A549 treated with dexamethasone at 1 μM for 4 hours (cell line): ENCODE results near the gene PM20D1. TPM values are rescaled to one million over a fixed set of nuclear protein-coding genes. Genes with fewer than 3 reads are reported as not detected.

ENCODE experiments used
- total RNA-seq: library from RNA; stranded (reverse); fragments of 200-300 nt; extraction: Qiagen RNA extraction; gene quantifications from 5 replicates; pipeline ENCODE4 v1.2.3, GENCODE V29; 2022

Gene PM20D1, protein sequence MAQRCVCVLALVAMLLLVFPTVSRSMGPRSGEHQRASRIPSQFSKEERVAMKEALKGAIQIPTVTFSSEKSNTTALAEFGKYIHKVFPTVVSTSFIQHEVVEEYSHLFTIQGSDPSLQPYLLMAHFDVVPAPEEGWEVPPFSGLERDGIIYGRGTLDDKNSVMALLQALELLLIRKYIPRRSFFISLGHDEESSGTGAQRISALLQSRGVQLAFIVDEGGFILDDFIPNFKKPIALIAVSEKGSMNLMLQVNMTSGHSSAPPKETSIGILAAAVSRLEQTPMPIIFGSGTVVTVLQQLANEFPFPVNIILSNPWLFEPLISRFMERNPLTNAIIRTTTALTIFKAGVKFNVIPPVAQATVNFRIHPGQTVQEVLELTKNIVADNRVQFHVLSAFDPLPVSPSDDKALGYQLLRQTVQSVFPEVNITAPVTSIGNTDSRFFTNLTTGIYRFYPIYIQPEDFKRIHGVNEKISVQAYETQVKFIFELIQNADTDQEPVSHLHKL
- total RNA-seq = not detected in 5 replicates

DNA sequence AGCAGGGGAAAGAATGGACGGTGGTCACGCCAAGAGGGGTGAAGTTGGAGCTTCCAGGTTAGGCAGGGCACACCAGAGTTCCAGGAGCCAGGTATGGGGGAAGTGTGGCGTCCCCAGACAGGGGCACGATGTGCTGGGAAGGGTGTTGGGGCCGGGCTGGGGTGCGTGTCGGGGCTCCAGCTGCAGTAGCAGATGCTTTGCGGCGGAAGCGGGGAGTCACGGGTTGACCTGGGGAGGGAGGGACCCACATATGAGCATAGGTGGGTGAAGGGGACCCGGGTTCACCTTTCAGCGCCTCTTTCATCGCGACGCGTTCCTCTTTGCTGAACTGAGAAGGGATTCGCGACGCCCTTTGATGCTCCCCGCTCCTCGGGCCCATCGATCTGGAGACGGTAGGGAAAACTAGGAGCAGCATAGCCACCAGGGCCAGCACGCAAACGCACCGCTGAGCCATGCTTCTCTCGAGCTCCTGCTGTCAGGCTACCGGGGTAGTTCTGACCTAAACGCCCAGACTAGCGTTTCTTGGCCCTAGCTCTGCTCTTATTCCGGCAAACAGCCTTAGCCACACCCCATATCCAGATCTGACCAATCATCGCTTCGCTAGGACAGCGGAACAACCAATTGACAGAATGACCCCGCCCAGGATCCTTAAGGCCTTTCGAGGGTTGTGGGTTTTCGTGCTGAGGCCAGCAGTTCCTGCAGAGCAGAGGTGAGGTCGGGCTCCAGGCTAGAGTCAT is at the start of gene PM20D1:
TSS of gene PM20D1 (minus strand) at position 514 of the 737 bp plus-strand sequence. CDS start at position 454, 60 bp downstream.

DNA sequence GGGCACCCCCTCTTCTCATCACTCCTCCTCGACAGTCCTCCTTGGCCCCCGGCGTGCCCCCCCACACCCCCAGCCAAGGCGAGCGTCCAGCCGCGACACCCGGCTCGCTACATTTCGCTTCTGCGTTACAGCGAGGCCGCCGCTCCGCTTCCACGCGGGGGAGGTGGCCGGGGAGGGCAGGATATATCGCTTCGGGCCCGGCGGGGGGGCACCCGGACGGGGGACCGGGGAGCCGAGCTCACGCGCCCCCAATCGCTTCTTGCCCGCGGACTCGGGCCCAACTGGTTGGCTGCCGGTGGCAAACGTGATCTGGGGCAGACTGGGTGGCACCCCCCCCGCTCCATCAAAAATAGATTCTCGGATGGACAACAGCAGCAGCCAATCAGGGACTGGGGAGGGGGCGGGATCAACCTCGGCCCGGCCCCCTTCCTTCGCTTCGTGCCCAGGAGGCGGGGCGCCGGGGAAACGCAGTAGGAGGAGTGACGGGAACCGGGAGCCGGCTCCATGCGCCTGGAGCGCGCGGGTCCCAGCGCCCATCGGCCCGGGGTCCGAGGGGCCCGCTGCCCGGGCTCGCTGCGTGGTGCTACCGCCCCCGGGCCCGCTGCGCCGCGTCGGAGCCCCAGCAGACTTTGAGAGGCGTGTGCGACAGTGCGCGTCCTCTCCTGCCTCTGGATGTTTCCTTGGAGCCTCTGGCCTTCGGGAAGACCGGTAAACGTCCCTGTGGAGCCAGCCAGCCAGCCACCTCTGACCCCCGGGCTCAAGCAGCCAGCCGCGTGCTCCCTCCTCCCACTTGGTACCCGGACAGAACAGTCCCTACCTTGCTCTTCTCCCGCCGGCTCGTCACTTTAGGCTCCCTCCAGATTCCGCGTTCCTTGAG is 36.8 kb downstream of the PM20D1 start, which contains the start of gene SLC41A1:
TSS of gene SLC41A1 (minus strand) at position 321 of the 877 bp plus-strand sequence. CDS start 2,757 bp downstream, outside the sequence.

Other genes with a start within 250 kb of the PM20D1 start
- 6.5 to 10.0 TPM (median 8.4 TPM) in 5 replicates for gene ELK4, start 218.1 kb downstream of the PM20D1 start, total RNA-seq
- 3.8 to 5.7 TPM (median 4.8 TPM) in 5 replicates for gene SLC45A3, start 169.6 kb downstream of the PM20D1 start, total RNA-seq
- gene NUCKS1, start 100.0 kb downstream of the PM20D1 start, total RNA-seq = 81.6 to 110 TPM (median 99.7 TPM) in 5 replicates
- gene RAB29, start 74.7 kb downstream of the PM20D1 start, total RNA-seq = 9.9 to 11.6 TPM (median 11.1 TPM) in 5 replicates
- 20.9 to 23.7 TPM (median 22.3 TPM) in 5 replicates for gene SLC41A1, start 36.9 kb downstream of the PM20D1 start, total RNA-seq
- 0.08 to 0.24 TPM (median 0.11 TPM) in 5 replicates for gene SLC26A9, start 93.3 kb upstream of the PM20D1 start, total RNA-seq
- gene RAB7B, start 153.3 kb upstream of the PM20D1 start, total RNA-seq = 0.56 to 1.7 TPM (median 0.95 TPM) in 5 replicates
- 0.03 to 0.06 TPM (median 0.04 TPM) in 4 of 5 replicates, not detected in the other for gene CTSE, start 173.8 kb upstream of the PM20D1 start, total RNA-seq
- gene RHEX, start 203.0 kb upstream of the PM20D1 start, total RNA-seq = not detected in 5 replicates